ENCODE results near the gene ZNF487. TPM values are rescaled to one million over a fixed set of nuclear protein-coding genes. Genes with fewer than 3 reads are reported as not detected.
"Not testable (repeated sequence)": the region's sequence is repeated elsewhere in the genome, so short reads cannot be mapped to it uniquely, and the experiment has no call there.

ZNF487 gene
- polyA plus RNA-seq, 1 donor from 2014 or later = 11.8 TPM

GRCh38 chr10:43424416-43424815, 12.5 kb upstream of the ZNF487 start:
- Histone ChIP-seq H3K4me2 (ENCODE audit: low read length) (no peak overlapping the region), H3K27ac (ENCODE audit: low read length) (no peak overlapping the region), H3F3A (ENCODE audit: insufficient read depth, low read length, poor library complexity, severe bottlenecking) (no peaks in the 10 kb centered on the region), H3K9me3 (ENCODE audit: low read length) (peaks cover 9% of the 10 kb centered on the region), H4K20me1 (ENCODE audit: insufficient read depth) (no peaks in the 10 kb centered on the region), H3K4me3 (ENCODE audit: low read length) (no peak overlapping the region), H3K27me3 (ENCODE audit: insufficient read depth, low read depth, low read length) (no peaks in the 10 kb centered on the region), H2AFZ (ENCODE audit: low read depth, low read length) (no peak overlapping the region), H3K79me2 (replicated peaks; ENCODE audit: insufficient read depth, low read length) (no peaks in the 10 kb centered on the region), H3K9me2 (ENCODE audit: insufficient read depth, low read length) (no peaks in the 10 kb centered on the region), H3K9ac (ENCODE audit: low read length) (no peak overlapping the region), H3K36me3 (ENCODE audit: insufficient read depth, low read length) (no peaks in the 10 kb centered on the region)
- TF ChIP-seq POLR2AphosphoS5 (IDR thresholded peaks at IDR 0.05) = no peak
- TF ChIP-seq MXI1 (conservative IDR thresholded peaks at IDR 0.05; ENCODE audit: poor library complexity, severe bottlenecking) = no peak
- TF ChIP-seq EZH2 (IDR thresholded peaks at IDR 0.05; ENCODE audit: borderline replicate concordance, insufficient read depth, low read length, poor library complexity, severe bottlenecking) = no peak
- no peak for TF ChIP-seq RAD21 (conservative IDR thresholded peaks at IDR 0.05)
- TF ChIP-seq TAF1 (IDR thresholded peaks at IDR 0.05; ENCODE audit: low read depth) = no peak
- no peak for TF ChIP-seq REST (IDR thresholded peaks at IDR 0.05; ENCODE audit: borderline replicate concordance)
- TF ChIP-seq SMC3 (conservative IDR thresholded peaks at IDR 0.05; ENCODE audit: poor library complexity) = no peak
- TF ChIP-seq EP300 (conservative IDR thresholded peaks at IDR 0.05; ENCODE audit: poor library complexity, severe bottlenecking) = no peak
- no peak for TF ChIP-seq CTCF (IDR thresholded peaks at IDR 0.05; ENCODE audit: poor library complexity, severe bottlenecking)

- H3K27me3 ChIP-seq (ENCODE audit: insufficient read depth, low read depth, low read length); H3K9me3 ChIP-seq (ENCODE audit: low read length); H3K27ac ChIP-seq (ENCODE audit: low read length); H3K4me2 ChIP-seq (ENCODE audit: low read length); H3K79me2 ChIP-seq (replicated peaks; ENCODE audit: insufficient read depth, low read length); H2AFZ ChIP-seq (ENCODE audit: low read depth, low read length); H4K20me1 ChIP-seq (ENCODE audit: insufficient read depth); H3K4me3 ChIP-seq (ENCODE audit: low read length); H3K9ac ChIP-seq (ENCODE audit: low read length); H3K36me3 ChIP-seq (ENCODE audit: insufficient read depth, low read length); H3F3A ChIP-seq (ENCODE audit: insufficient read depth, low read length, poor library complexity, severe bottlenecking); H3K9me2 ChIP-seq (ENCODE audit: insufficient read depth, low read length): not testable (repeated sequence)
Measured at GRCh38 chr10:43426476-43426875, 10.4 kb upstream of the ZNF487 start.

Data from neural cell (in vitro differentiated cells).